ENCODE measurements around the gene BDH1. TPM values are rescaled to one million over a fixed set of nuclear protein-coding genes. Genes with fewer than 3 reads are reported as not detected.

BDH1 gene
- total and polyA plus RNA-seq, 5 donors = 13.2 to 30.5 (median 22.8) TPM

- Histone ChIP-seq H3K4me1 (ENCODE audit: control insufficient read depth, insufficient read depth, low read length) (no peaks in the 10 kb centered on the region), H3K27me3 (ENCODE audit: control insufficient read depth, insufficient read depth) (no peaks in the 10 kb centered on the region), H3K27ac (ENCODE audit: low read length) (no peak overlapping the region), H3K4me3 (ENCODE audit: low read length) (no peak overlapping the region), H3K9me3 (ENCODE audit: control insufficient read depth, low read length) (no peaks in the 10 kb centered on the region)
- intact Hi-C loops (cut with DNase I) = loop anchor here in 3 of 4 donors (2.0 to 10.0 kb wide), 3 partner anchors 253 to 286 kb away; no protein-coding TSS in a partner anchor
- no peak for DNase-seq
- WGBS = 81% methylated on average over 6 of the region's 6 CpGs
- no peak for ATAC-seq
Observed at GRCh38 chr3:197510642-197511018, 45.1 kb downstream of the BDH1 start.

DNA sequence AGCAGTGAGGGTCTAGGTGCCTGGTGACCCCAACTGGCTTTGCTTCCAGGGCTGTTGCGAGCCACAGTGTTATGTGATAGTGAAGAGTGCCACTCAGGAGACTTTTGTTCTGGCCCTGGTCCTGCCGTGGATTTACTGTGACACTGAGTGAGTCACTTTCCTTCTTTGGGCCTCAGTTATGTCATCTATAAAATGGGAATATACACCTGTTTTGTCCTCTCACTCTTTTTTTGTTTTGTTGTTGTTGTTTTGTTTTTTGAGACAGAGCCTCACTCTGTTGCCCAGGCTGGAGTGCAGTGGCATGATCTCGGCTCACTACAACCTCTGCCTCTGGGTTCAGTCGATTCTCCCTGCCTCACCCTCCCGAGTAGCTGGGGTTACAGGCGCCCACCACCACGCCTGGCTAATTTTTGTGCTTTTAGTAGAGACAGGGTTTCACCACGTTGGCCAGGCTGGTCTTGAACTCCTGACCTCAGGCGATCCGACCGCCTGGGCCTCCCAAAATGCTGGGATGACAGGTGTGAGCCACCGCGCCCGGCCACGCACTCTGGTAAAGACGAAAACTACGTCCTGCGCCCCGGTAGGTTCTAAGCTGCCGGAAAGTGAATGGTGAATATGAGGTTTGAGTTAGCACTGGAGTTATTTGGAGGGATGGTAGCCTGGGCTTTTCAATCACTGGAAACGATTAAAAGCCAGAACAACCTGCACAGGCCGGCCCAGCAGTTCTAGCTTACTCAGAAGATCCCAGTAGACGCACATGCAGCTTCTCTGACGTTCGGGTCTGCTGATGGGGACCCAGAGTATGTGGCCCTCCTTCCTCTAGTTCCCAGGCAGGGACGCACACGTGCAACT lies 46.6 kb downstream of the BDH1 start:
- intact Hi-C loops (cut with DNase I) = loop anchor here in 3 of 4 donors (2.0 to 5.0 kb wide), 3 partner anchors 252 to 287 kb away; no protein-coding TSS in a partner anchor
- no peaks in the 10 kb centered on the region for H3K27me3 ChIP-seq (ENCODE audit: control insufficient read depth, insufficient read depth)
- no peak for DNase-seq
- no peaks in the 10 kb centered on the region for H3K4me1 ChIP-seq (ENCODE audit: control insufficient read depth, insufficient read depth, low read length)
- no peak overlapping the region for H3K4me3 ChIP-seq (ENCODE audit: low read length)
- WGBS = 83% methylated on average over 27 of the region's 27 CpGs
- no peak for ATAC-seq
- H3K9me3 ChIP-seq (ENCODE audit: control insufficient read depth, low read length) = no peaks in the 10 kb centered on the region
- no peak overlapping the region for H3K27ac ChIP-seq (ENCODE audit: low read length)

DNA sequence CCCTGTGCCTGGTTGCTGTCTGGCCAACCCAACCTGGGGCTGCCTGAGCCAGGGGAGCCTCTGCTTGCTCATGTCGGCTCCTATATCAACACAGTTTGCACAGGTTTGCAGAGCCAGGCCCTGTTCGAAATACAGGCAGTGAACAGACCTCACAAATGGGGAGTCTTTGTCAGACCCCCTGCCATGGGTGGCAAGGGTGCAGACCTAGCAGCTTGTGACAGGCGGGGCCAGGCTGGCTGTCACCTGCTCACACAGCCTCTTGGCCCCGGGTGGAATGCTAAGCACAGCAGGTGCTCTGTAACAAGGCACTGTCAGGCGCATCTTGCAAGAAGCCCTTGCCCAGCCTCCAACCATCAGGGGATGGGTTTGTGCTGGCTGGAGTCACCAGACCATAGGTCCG lies 47.3 kb downstream of the BDH1 start:
- no peaks in the 10 kb centered on the region for H3K27me3 ChIP-seq (ENCODE audit: control insufficient read depth, insufficient read depth)
- 74% methylated on average over 6 of the region's 6 CpGs for WGBS
- no peak overlapping the region for H3K27ac ChIP-seq (ENCODE audit: low read length)
- ATAC-seq (no peak), DNase-seq (no peak)
- intact Hi-C loops (cut with DNase I) = loop anchor here in 3 of 4 donors (2.0 to 5.0 kb wide), 3 partner anchors 251 to 286 kb away; no protein-coding TSS in a partner anchor
- H3K9me3 ChIP-seq (ENCODE audit: control insufficient read depth, low read length) = no peaks in the 10 kb centered on the region
- H3K4me3 ChIP-seq (ENCODE audit: low read length) = no peak overlapping the region
- H3K4me1 ChIP-seq (ENCODE audit: control insufficient read depth, insufficient read depth, low read length) = no peaks in the 10 kb centered on the region

- intact Hi-C loops (cut with DNase I) = loop anchor here in 3 of 4 donors (2.0 to 5.0 kb wide), 3 partner anchors 251 to 286 kb away; no protein-coding TSS in a partner anchor
- ATAC-seq (no peak), DNase-seq (no peak)
- no peaks in the 10 kb centered on the region for H3K4me1 ChIP-seq (ENCODE audit: control insufficient read depth, insufficient read depth, low read length)
- no peak overlapping the region for H3K4me3 ChIP-seq (ENCODE audit: low read length)
- H3K27me3 ChIP-seq (ENCODE audit: control insufficient read depth, insufficient read depth) = no peaks in the 10 kb centered on the region
- WGBS = 83% methylated on average over 8 of the region's 8 CpGs
- H3K9me3 ChIP-seq (ENCODE audit: control insufficient read depth, low read length) = no peaks in the 10 kb centered on the region
- no peak overlapping the region for H3K27ac ChIP-seq (ENCODE audit: low read length)
Observed at GRCh38 chr3:197508051-197508451, 47.7 kb downstream of the BDH1 start.

DNA sequence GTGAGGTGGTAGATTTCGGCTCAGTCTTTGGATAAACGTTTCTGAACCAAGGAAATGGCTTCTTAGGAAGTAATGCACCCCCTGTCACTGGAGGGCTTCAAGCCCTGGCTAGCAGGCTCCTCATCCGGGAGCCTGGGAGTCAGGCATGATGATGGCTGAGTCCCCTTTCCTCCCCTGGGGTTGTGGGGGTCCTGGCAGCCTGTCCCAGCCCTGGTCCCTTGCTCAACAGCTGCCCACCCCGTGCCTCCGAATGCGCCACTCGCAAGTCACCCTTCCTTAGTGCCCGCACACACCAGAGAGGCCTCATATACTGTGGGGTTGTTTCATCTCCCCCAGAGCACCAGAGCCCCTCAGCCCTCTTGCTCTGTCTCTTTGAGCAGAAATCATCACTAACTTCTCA lies 48.2 kb downstream of the BDH1 start:
- Histone ChIP-seq H3K27me3 (ENCODE audit: control insufficient read depth, insufficient read depth) (no peaks in the 10 kb centered on the region), H3K27ac (ENCODE audit: low read length) (no peak overlapping the region), H3K9me3 (ENCODE audit: control insufficient read depth, low read length) (no peaks in the 10 kb centered on the region), H3K4me1 (ENCODE audit: control insufficient read depth, insufficient read depth, low read length) (no peaks in the 10 kb centered on the region), H3K4me3 (ENCODE audit: low read length) (no peak overlapping the region)
- DNase-seq (no peak), ATAC-seq (no peak)
- WGBS = 78% methylated on average over 8 of the region's 8 CpGs
- intact Hi-C loops (cut with DNase I) = loop anchor here in 2 of 4 donors (5.0 kb wide), 2 partner anchors 250 to 285 kb away; no protein-coding TSS in a partner anchor

DNA sequence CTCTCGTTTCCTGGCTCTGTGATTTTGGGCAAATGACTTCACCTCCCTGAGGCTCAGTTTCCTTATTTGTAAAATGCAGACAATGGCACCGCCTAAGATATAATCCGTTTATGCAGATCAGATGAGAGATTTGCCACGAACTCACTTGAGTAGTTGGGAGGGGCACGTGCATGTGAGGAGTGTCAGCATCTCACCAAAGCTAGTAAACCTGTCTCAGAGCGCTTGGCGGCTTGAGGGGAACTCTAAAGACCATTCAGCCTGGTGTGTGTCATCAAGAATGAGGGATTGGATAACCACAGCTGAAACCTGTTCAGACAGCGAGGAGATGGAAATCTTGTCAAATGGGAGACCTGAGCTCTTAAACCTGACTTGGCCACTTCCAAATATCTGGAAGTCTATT lies 48.7 kb downstream of the BDH1 start:
- H3K27ac ChIP-seq (ENCODE audit: low read length) = no peak overlapping the region
- H3K4me1 ChIP-seq (ENCODE audit: control insufficient read depth, insufficient read depth, low read length) = no peaks in the 10 kb centered on the region
- no peak overlapping the region for H3K4me3 ChIP-seq (ENCODE audit: low read length)
- DNase-seq (no peak), ATAC-seq (no peak)
- H3K27me3 ChIP-seq (ENCODE audit: control insufficient read depth, insufficient read depth) = no peaks in the 10 kb centered on the region
- no peaks in the 10 kb centered on the region for H3K9me3 ChIP-seq (ENCODE audit: control insufficient read depth, low read length)
- WGBS = 85% methylated on average over 8 of the region's 8 CpGs
- intact Hi-C loops (cut with DNase I) = loop anchor here in 2 of 4 donors (5.0 kb wide), 2 partner anchors 250 to 285 kb away; no protein-coding TSS in a partner anchor

DNA sequence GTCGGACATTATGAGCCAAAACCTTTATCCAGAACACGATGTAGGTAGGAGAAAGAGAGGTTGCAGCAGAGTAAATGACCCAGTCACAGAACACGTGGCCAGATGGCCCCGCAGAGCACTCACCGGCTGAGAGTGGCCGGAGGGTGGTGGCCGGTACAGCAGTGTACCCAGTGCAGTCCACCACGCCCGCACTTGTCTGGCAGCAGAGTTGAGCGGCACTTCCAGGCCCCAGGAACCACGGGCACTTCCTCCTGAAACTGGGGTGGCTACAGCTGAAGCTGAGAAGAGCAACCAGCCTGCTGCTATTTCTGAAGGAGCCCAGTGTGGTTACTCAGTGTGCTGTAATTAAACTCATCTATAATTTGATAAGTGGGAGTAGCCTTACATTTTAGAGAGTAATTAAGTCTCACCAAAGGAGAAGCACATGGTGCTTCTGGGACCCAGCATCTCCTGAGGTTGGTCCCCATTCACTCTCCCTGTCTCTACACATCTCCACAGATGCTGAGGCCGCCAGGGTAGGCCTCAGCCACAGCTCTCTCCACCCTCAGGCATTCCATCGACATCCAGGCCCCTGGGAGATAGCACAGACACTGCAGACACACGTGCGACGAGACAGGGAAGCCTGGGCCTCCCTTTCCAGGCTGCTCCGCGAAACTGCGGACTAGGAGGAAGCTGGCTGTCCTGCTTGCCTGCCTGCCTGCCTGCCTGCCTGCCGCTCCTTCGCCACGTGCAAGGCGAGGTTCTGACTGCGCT lies 49.8 kb downstream of the BDH1 start:
- Histone ChIP-seq H3K27ac (ENCODE audit: low read length) (no peak overlapping the region), H3K4me1 (ENCODE audit: control insufficient read depth, insufficient read depth, low read length) (no peaks in the 10 kb centered on the region), H3K27me3 (ENCODE audit: control insufficient read depth, insufficient read depth) (no peaks in the 10 kb centered on the region), H3K4me3 (ENCODE audit: low read length) (no peak overlapping the region), H3K9me3 (ENCODE audit: control insufficient read depth, low read length) (no peaks in the 10 kb centered on the region)
- DNase-seq = no peak
- 81% methylated on average over 24 of the region's 24 CpGs for WGBS
- intact Hi-C loops (cut with DNase I) = loop anchor here in 2 of 4 donors (5.0 kb wide), 2 partner anchors 249 to 284 kb away; no protein-coding TSS in a partner anchor
- ATAC-seq = no peak

GRCh38 chr3:197504641-197505121 lies 51.1 kb downstream of the BDH1 start:
- DNase-seq = no peak
- intact Hi-C loops (cut with DNase I) = loop anchor here in 2 of 4 donors (5.0 kb wide), 2 partner anchors 247 to 282 kb away; no protein-coding TSS in a partner anchor
- Histone ChIP-seq H3K27ac (ENCODE audit: low read length) (no peak overlapping the region), H3K4me1 (ENCODE audit: control insufficient read depth, insufficient read depth, low read length) (no peaks in the 10 kb centered on the region), H3K27me3 (ENCODE audit: control insufficient read depth, insufficient read depth) (no peaks in the 10 kb centered on the region), H3K4me3 (ENCODE audit: low read length) (no peak overlapping the region), H3K9me3 (ENCODE audit: control insufficient read depth, low read length) (no peaks in the 10 kb centered on the region)
- WGBS = 63% methylated on average over 15 of the region's 15 CpGs
- ATAC-seq = no peak

DNA sequence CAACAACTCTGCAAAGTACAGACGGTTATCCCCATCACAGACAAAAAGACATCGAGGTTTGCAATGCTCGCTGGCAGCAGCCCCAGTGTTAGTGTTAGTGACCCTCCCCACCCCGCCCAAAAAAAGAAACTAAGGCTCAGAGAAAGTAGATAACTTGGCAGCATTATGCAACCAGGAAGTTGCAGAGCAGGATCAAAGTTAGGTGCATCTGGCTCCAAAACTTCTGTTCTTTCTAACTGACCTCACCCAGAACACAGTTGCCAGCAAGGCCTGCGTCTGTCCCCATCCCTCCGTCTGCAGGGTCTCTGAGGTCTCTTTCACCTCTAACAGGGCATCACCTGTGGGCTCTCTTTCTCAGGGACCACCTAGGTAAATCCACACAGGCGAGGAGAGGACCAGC lies 51.5 kb downstream of the BDH1 start:
- WGBS = 59% methylated on average over 7 of the region's 7 CpGs
- intact Hi-C loops (cut with DNase I) = no loop called here
- ATAC-seq = no peak

DNA sequence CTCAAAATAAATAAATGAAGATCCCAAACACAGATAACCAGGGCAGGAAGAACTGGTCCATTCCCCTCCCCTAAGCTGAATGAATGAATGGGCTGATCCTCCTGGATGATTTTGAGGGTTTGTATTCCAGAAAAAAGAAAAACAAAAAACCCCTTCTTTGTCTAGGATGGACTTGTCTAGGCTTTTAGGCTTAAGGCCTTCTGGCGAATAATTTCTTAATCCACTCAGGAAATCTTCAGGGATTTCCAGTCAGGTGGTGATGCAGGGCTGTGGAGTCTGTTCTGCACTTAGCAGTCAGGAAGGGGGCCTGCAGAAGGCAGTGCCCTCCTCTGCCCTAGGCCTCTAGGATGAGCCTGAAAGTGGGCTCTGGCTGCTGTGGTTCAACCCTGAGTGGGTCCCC lies 52.1 kb downstream of the BDH1 start:
- Histone ChIP-seq H3K27me3 (ENCODE audit: control insufficient read depth, insufficient read depth) (no peaks in the 10 kb centered on the region), H3K4me1 (ENCODE audit: control insufficient read depth, insufficient read depth, low read length) (no peaks in the 10 kb centered on the region), H3K9me3 (ENCODE audit: control insufficient read depth, low read length) (no peaks in the 10 kb centered on the region), H3K4me3 (ENCODE audit: low read length) (no peak overlapping the region), H3K27ac (ENCODE audit: low read length) (no peak overlapping the region)
- intact Hi-C loops (cut with DNase I) = no loop called here
- no peak for ATAC-seq
- DNase-seq = no peak
- 93% methylated on average over 1 of the region's 1 CpG for WGBS

More for the DNA sequence above, 51.5 kb downstream of the BDH1 start:
- Histone ChIP-seq H3K4me1 (ENCODE audit: control insufficient read depth, insufficient read depth, low read length) (no peaks in the 10 kb centered on the region), H3K27ac (ENCODE audit: low read length) (no peak overlapping the region), H3K9me3 (ENCODE audit: control insufficient read depth, low read length) (no peaks in the 10 kb centered on the region), H3K27me3 (ENCODE audit: control insufficient read depth, insufficient read depth) (no peaks in the 10 kb centered on the region), H3K4me3 (ENCODE audit: low read length) (no peak overlapping the region)
- no peak for DNase-seq
